Left cardiac atrium (tissue), 4 donors: Measurements from ENCODE around the gene GPR107. TPM values are rescaled to one million over a fixed set of nuclear protein-coding genes. Genes with fewer than 3 reads are reported as not detected.

Experiments used
- ATAC-seq, 2 donors: fragments of 200-7000 bp; cut with Tn5 transposase; one replicate each; pipeline ENCODE4 v1.9.1; 2020; ENCODE audit warnings: mild to moderate bottlenecking in 2 of 2, moderate library complexity in 2 of 2
- DNase-seq: peaks from one replicate; pipeline ENCODE4 v3.0.0-alpha.2; 2020
- intact Hi-C, 2 donors: fragments of 100-400 bp; cut with DNase I; formaldehyde crosslinking; loops; one replicate each; pipeline versions ENCODE4 v1.14.1 to v1.15.1; 2022 to 2023
- total RNA-seq, 2 donors: library from RNA; stranded (reverse); fragmentation: NEBNext Ultra II Directional; extraction: Animal tissue kit (Norgen Biotek cat#: 25700); gene quantifications; one replicate each; pipeline ENCODE4 v1.2.1, GENCODE V29; 2021
- donor health status: DM: no; HTN: yes; CAD: no.
- donor health status: DM: no; HTN: yes; CAD: no; lungs with severe emphysema.
- donor health status: DM: yes; HTN: yes; CAD: no.
- donor health status: Dilated cardiomyopathy.

GPR107 gene
- total RNA-seq, 2 donors from 2014 or later: 23.6 to 27.6 TPM

GRCh38 chr9:130186839-130187522 lies 133.3 kb downstream of the GPR107 start:
- intact Hi-C loops: no loop called here
- DNase-seq (peak; percentile 47), ATAC-seq (peak; percentile 43 to 84)

- DNase-seq (no peak), ATAC-seq (no peak)
- intact Hi-C loops: no loop called here
Measured at GRCh38 chr9:130187523-130187846, 133.8 kb downstream of the GPR107 start.

- intact Hi-C loops: no loop called here
- ATAC-seq (no peak), DNase-seq (no peak)
Measured at GRCh38 chr9:130188860-130189481, 135.3 kb downstream of the GPR107 start.

Other genes starting within 250 kb of the GPR107 start
- 10 to 100 TPM; 16.5 to 21.1 TPM for gene TOR1A, start 229.8 kb upstream of the GPR107 start, total RNA-seq
- 10 to 100 TPM; 26.0 to 33.2 TPM for gene C9orf78, start 218.6 kb upstream of the GPR107 start, total RNA-seq
- gene USP20, start 218.4 kb upstream of the GPR107 start, total RNA-seq: 10 to 100 TPM; 13.9 to 14.3 TPM
- 10 to 100 TPM; 27.7 to 29.0 TPM for gene FNBP1, start 10.7 kb upstream of the GPR107 start, total RNA-seq
- 10 to 100 TPM in 1 of 2 donors, 1 to 10 TPM in 1; 8.2 to 11.5 TPM for gene NCS1, start 118.5 kb downstream of the GPR107 start, total RNA-seq
- 1 to 10 TPM; 4.6 to 6.0 TPM for gene HMCN2, start 211.9 kb downstream of the GPR107 start, total RNA-seq